ENCODE measurements around the gene DPF3. TPM values are rescaled to one million over a fixed set of nuclear protein-coding genes. Genes with fewer than 3 reads are reported as not detected.

DPF3 gene
- total and polyA plus RNA-seq, 2 donors (not counting 1 experiment from before 2014, with no cell fraction given), result 7.6 to 13.7 TPM

GRCh38 chr14:72774141-72774540 lies 119.8 kb downstream of the DPF3 start:
- Histone ChIP-seq H3K79me2 (ENCODE audit: control insufficient read depth, insufficient read depth, low read length) (peaks cover 2% of the 10 kb centered on the region), H3K4me2 (ENCODE audit: extremely low read depth, insufficient read depth, low read length) (no peak overlapping the region), H3K4me3 (replicated peaks in 1 of 4; ENCODE audit: control extremely low read depth in 1 of 4, insufficient read depth in 1 of 4, low read depth in 3 of 4, low read length in 4 of 4) (no peak overlapping the region), H3K9ac (ENCODE audit: insufficient read depth, low read length) (no peak overlapping the region), H2AFZ (ENCODE audit: low read length) (no peak overlapping the region), H3K27me3 (ENCODE audit: control insufficient read depth, insufficient read depth, low read length) (no peaks in the 10 kb centered on the region), H4K20me1 (ENCODE audit: control insufficient read depth, extremely low read depth, insufficient read depth, low read length) (no peaks in the 10 kb centered on the region), H3K9me3 (ENCODE audit: control insufficient read depth, insufficient read depth, low read depth, low read length) (no peaks in the 10 kb centered on the region), H3K4me1 (ENCODE audit: control insufficient read depth, extremely low read depth, insufficient read depth, low read length) (no peaks in the 10 kb centered on the region), H3K36me3 (ENCODE audit: control insufficient read depth, insufficient read depth, low read length) (no peaks in the 10 kb centered on the region), H3K27ac (ENCODE audit: insufficient read depth, low read length) (no peak overlapping the region)
- no peak for DNase-seq (ENCODE audit: low read depth in 2 of 2)
- TF ChIP-seq CTCF (conservative IDR thresholded peaks at IDR 0.05 in 1 of 2, IDR thresholded peaks at IDR 0.05 in 1 of 2; ENCODE audit: low read depth in 1 of 2, low read length in 2 of 2) (no peak), EZH2 (IDR thresholded peaks at IDR 0.05; ENCODE audit: low read length, missing control alignments) (no peak)

GRCh38 chr14:72771561-72771960 lies 122.3 kb downstream of the DPF3 start:
- H3K36me3 ChIP-seq (ENCODE audit: control insufficient read depth, insufficient read depth, low read length), result no peaks in the 10 kb centered on the region
- TF ChIP-seq CTCF (conservative IDR thresholded peaks at IDR 0.05 in 1 of 2, IDR thresholded peaks at IDR 0.05 in 1 of 2; ENCODE audit: low read depth in 1 of 2, low read length in 2 of 2) (no peak), EZH2 (IDR thresholded peaks at IDR 0.05; ENCODE audit: low read length, missing control alignments) (no peak)
- no peaks in the 10 kb centered on the region for H3K27me3 ChIP-seq (ENCODE audit: control insufficient read depth, insufficient read depth, low read length)
- no peak overlapping the region for H3K9ac ChIP-seq (ENCODE audit: insufficient read depth, low read length)
- H3K79me2 ChIP-seq (ENCODE audit: control insufficient read depth, insufficient read depth, low read length), result peaks cover 2% of the 10 kb centered on the region
- no peaks in the 10 kb centered on the region for H3K4me1 ChIP-seq (ENCODE audit: control insufficient read depth, extremely low read depth, insufficient read depth, low read length)
- no peak overlapping the region for H3K4me2 ChIP-seq (ENCODE audit: extremely low read depth, insufficient read depth, low read length)
- DNase-seq (ENCODE audit: low read depth in 2 of 2), result no peak
- no peak overlapping the region for H2AFZ ChIP-seq (ENCODE audit: low read length)
- H3K4me3 ChIP-seq (replicated peaks in 1 of 4; ENCODE audit: control extremely low read depth in 1 of 4, insufficient read depth in 1 of 4, low read depth in 3 of 4, low read length in 4 of 4), result no peak overlapping the region
- no peaks in the 10 kb centered on the region for H4K20me1 ChIP-seq (ENCODE audit: control insufficient read depth, extremely low read depth, insufficient read depth, low read length)
- H3K27ac ChIP-seq (ENCODE audit: insufficient read depth, low read length), result no peak overlapping the region
- no peaks in the 10 kb centered on the region for H3K9me3 ChIP-seq (ENCODE audit: control insufficient read depth, insufficient read depth, low read depth, low read length)

GRCh38 chr14:72766296-72766695 lies 127.6 kb downstream of the DPF3 start:
- H3K9ac ChIP-seq (ENCODE audit: insufficient read depth, low read length), result no peak overlapping the region
- TF ChIP-seq CTCF (conservative IDR thresholded peaks at IDR 0.05 in 1 of 2, IDR thresholded peaks at IDR 0.05 in 1 of 2; ENCODE audit: low read depth in 1 of 2, low read length in 2 of 2) (no peak), EZH2 (IDR thresholded peaks at IDR 0.05; ENCODE audit: low read length, missing control alignments) (no peak)
- no peak overlapping the region for H3K4me2 ChIP-seq (ENCODE audit: extremely low read depth, insufficient read depth, low read length)
- H3K9me3 ChIP-seq (ENCODE audit: control insufficient read depth, insufficient read depth, low read depth, low read length), result no peaks in the 10 kb centered on the region
- H3K27me3 ChIP-seq (ENCODE audit: control insufficient read depth, insufficient read depth, low read length), result no peaks in the 10 kb centered on the region
- no peak overlapping the region for H3K4me3 ChIP-seq (replicated peaks in 1 of 4; ENCODE audit: control extremely low read depth in 1 of 4, insufficient read depth in 1 of 4, low read depth in 3 of 4, low read length in 4 of 4)
- H2AFZ ChIP-seq (ENCODE audit: low read length), result no peak overlapping the region
- no peaks in the 10 kb centered on the region for H3K79me2 ChIP-seq (ENCODE audit: control insufficient read depth, insufficient read depth, low read length)
- no peak for DNase-seq (ENCODE audit: low read depth in 2 of 2)
- H3K4me1 ChIP-seq (ENCODE audit: control insufficient read depth, extremely low read depth, insufficient read depth, low read length), result no peaks in the 10 kb centered on the region
- no peak overlapping the region for H3K27ac ChIP-seq (ENCODE audit: insufficient read depth, low read length)
- H4K20me1 ChIP-seq (ENCODE audit: control insufficient read depth, extremely low read depth, insufficient read depth, low read length), result no peaks in the 10 kb centered on the region
- H3K36me3 ChIP-seq (ENCODE audit: control insufficient read depth, insufficient read depth, low read length), result no peaks in the 10 kb centered on the region

All from fibroblast of lung (primary cell).